Central memory CD8-positive, alpha-beta T cell (primary cell): ENCODE measurements around the gene NCOA6.

ENCODE experiments used
- ATAC-seq: fragments of 150-1000 bp; cut with Tn5 transposase; replicated peaks from 2 replicates; pipeline ENCODE4 v1.10.0; 2022; ENCODE audit warnings: mild to moderate bottlenecking, moderate FRiP score, moderate number of reproducible peaks; ENCODE audit not compliant: poor library complexity, severe bottlenecking; ENCODE audit errors: extremely low read depth
- DNase-seq, 2 donors: peaks; one replicate each; pipeline ENCODE4 v3.0.0; 2021; ENCODE audit warnings: low spot score in 2 of 2
- H3K27ac Mint-ChIP-seq: one replicate; pipeline ENCODE4 v1.8.0; 2022; ENCODE audit warnings: low read depth, mild to moderate bottlenecking, moderate library complexity, mixed read lengths
- H3K27me3 Mint-ChIP-seq: one replicate; pipeline ENCODE4 v1.8.0; 2022; ENCODE audit warnings: mixed read lengths
- H3K36me3 Mint-ChIP-seq: one replicate; pipeline ENCODE4 v1.8.0; 2022; ENCODE audit warnings: mild to moderate bottlenecking, moderate library complexity, mixed read lengths; ENCODE audit not compliant: insufficient read depth
- H3K4me1 Mint-ChIP-seq: one replicate; pipeline ENCODE4 v1.8.0; 2022; ENCODE audit warnings: mixed read lengths
- H3K4me3 Mint-ChIP-seq: one replicate; pipeline ENCODE4 v1.8.0; 2022; ENCODE audit warnings: mild to moderate bottlenecking, moderate library complexity, mixed read lengths
- H3K9me3 Mint-ChIP-seq: one replicate; pipeline ENCODE4 v1.8.0; 2022; ENCODE audit warnings: mixed read lengths

NCOA6 gene

GRCh38 chr20:34703061-34703423, 122.4 kb downstream of the NCOA6 start:
- DNase-seq, result no peak
- Mint-ChIP-seq H3K27ac (peak overlapping the region; percentile 100), H3K27me3 (no peaks in the 10 kb centered on the region), H3K9me3 (no peaks in the 10 kb centered on the region), H3K4me1 (peaks cover 20% of the 10 kb centered on the region), H3K36me3 (peaks cover 30% of the 10 kb centered on the region), H3K4me3 (peak overlapping the region; percentile 96)
- ATAC-seq, result no peak

- H3K4me1 Mint-ChIP-seq, result peaks cover 20% of the 10 kb centered on the region
- DNase-seq, result no peak
- H3K36me3 Mint-ChIP-seq, result peaks cover 25% of the 10 kb centered on the region
- no peaks in the 10 kb centered on the region for H3K27me3 Mint-ChIP-seq
- H3K4me3 Mint-ChIP-seq, result peak overlapping the region; percentile 45
- no peak overlapping the region for H3K27ac Mint-ChIP-seq
- no peak for ATAC-seq
- no peaks in the 10 kb centered on the region for H3K9me3 Mint-ChIP-seq
These were observed 123.9 kb downstream of the NCOA6 start for GRCh38 chr20:34701405-34702085.

DNA sequence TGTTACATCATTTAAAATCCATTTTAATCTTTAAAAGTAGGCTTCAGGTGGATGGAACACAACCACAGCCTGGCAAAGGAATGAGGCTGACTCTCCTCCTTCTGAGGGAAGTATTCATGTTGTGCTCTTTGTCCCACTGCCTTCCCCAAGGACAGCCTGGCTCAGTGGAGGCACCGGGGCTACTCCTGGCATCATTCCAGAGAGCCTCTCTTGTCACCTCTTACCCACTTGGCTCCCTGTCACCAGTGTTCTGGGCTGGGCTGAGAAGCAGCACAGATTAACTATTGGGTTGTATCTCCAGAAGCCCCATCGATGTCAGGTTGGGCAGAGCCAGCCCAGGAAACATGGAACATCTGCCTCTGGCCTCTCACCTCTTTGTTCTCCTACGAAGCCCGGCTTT, 132.0 kb downstream of the NCOA6 start:
- H3K36me3 Mint-ChIP-seq, result peaks cover 3% of the 10 kb centered on the region
- DNase-seq, result no peak
- no peaks in the 10 kb centered on the region for H3K9me3 Mint-ChIP-seq
- no peaks in the 10 kb centered on the region for H3K27me3 Mint-ChIP-seq
- no peak overlapping the region for H3K4me3 Mint-ChIP-seq
- H3K27ac Mint-ChIP-seq, result no peak overlapping the region
- ATAC-seq, result no peak
- no peaks in the 10 kb centered on the region for H3K4me1 Mint-ChIP-seq

DNA sequence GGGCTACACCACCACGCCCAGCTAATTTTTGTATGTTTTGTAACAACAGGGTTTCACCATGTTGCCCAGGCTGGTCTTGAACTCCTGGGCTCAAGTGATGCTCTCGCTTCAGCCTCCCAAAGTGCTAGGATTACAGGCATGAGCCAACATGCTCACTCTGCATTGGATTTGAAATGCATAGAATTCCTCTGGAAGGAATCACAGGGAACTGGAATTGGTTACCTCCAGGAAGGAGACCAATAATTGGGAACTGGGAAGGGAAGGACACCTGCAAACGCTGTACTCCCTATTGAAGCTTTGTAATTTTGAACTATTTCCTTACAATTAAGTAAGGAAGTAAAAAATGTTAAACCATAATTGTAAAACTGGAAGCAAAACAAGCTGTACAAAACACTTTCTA, 133.6 kb downstream of the NCOA6 start:
- H3K4me3 Mint-ChIP-seq, result no peak overlapping the region
- DNase-seq (no peak), ATAC-seq (no peak)
- no peaks in the 10 kb centered on the region for H3K4me1 Mint-ChIP-seq
- no peaks in the 10 kb centered on the region for H3K9me3 Mint-ChIP-seq
- H3K36me3 Mint-ChIP-seq, result peaks cover 3% of the 10 kb centered on the region
- no peak overlapping the region for H3K27ac Mint-ChIP-seq
- no peaks in the 10 kb centered on the region for H3K27me3 Mint-ChIP-seq

- no peaks in the 10 kb centered on the region for H3K9me3 Mint-ChIP-seq
- H3K4me3 Mint-ChIP-seq, result no peak overlapping the region
- H3K27me3 Mint-ChIP-seq, result no peaks in the 10 kb centered on the region
- H3K27ac Mint-ChIP-seq, result no peak overlapping the region
- no peaks in the 10 kb centered on the region for H3K4me1 Mint-ChIP-seq
- H3K36me3 Mint-ChIP-seq, result peaks cover 1% of the 10 kb centered on the region
- no peak for ATAC-seq
- DNase-seq, result no peak
These were observed 136.0 kb downstream of the NCOA6 start for GRCh38 chr20:34689486-34689885.

DNA sequence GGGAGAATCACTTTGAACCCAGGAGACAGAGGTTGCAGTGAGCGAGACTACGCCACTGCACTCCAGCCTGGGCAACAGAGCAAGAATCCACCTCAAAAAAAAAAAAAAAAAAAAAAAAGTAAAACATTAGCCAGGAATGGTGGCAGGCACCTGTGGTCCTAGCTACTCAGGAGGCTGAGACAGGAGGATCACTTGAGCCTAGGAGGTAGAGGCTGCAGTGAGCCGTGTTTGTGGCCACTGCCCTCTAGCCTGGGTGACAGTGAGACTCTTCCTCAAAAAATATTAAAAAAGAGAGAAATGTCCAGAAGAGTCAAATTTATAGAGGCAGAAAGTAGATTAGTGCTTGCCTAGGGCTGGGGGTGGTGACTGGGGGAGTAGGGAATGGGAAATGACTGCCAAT, 141.8 kb downstream of the NCOA6 start:
- Mint-ChIP-seq H3K4me3 (no peak overlapping the region), H3K27ac (no peak overlapping the region), H3K27me3 (no peaks in the 10 kb centered on the region), H3K36me3 (no peaks in the 10 kb centered on the region), H3K9me3 (no peaks in the 10 kb centered on the region), H3K4me1 (no peaks in the 10 kb centered on the region)
- ATAC-seq, result no peak
- no peak for DNase-seq

GRCh38 chr20:34680586-34681175, 144.8 kb downstream of the NCOA6 start:
- Mint-ChIP-seq H3K27ac (no peak overlapping the region), H3K27me3 (no peaks in the 10 kb centered on the region), H3K4me3 (no peak overlapping the region), H3K36me3 (peaks cover 3% of the 10 kb centered on the region), H3K4me1 (peaks cover 12% of the 10 kb centered on the region), H3K9me3 (no peaks in the 10 kb centered on the region)
- DNase-seq, result no peak
- ATAC-seq, result no peak

- Mint-ChIP-seq H3K27ac (peak within 1 kb of the TSS; percentile 95), H3K36me3 (peaks cover 3% of the 10 kb centered on the region), H3K27me3 (no peaks in the 10 kb centered on the region), H3K4me3 (peak within 1 kb of the TSS; percentile 95), H3K9me3 (no peaks in the 10 kb centered on the region), H3K4me1 (peaks cover 16% of the 10 kb centered on the region)
- peak; percentile 98 for ATAC-seq
- DNase-seq, result peak; percentile 90 to 95
These were observed 148.6 kb downstream of the NCOA6 start, which contains the start of gene PIGU for GRCh38 chr20:34676642-34677373. TSS of gene PIGU (minus strand) at chr20:34677092. CDS start at chr20:34677085, 7 bp downstream.

DNA sequence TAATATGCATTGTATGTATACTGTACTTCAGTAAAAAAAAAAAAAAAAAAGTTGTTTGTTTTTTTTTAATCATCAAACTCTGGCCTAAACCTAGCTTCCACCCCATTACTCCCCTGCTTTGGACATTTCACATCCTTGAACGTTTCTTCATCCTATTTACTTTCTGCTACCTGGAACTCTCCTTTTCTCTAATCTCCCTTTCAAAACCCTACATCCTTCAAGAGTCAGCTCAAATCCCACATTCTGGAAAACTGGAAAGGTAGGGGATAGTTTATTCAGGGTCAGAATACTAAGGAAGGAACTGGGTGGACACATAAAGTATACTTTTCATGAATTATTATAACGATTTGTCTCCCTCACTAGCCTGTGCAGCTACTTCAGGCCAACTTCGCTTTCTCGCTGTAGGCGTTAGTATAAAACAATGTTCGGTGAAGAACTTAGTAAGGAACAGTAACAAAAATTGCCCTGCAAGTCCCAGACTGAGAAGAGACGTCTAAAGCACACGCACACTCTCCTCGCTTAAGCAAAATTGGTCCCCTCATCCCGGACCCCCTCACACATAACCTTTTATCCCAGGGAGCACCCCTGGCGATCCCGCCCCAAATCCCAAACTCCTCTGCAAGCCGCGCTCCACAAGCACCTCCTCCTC, 149.3 kb downstream of the NCOA6 start:
- H3K27ac Mint-ChIP-seq, result peak overlapping the region; percentile 95
- no peaks in the 10 kb centered on the region for H3K27me3 Mint-ChIP-seq
- peaks cover 16% of the 10 kb centered on the region for H3K4me1 Mint-ChIP-seq
- ATAC-seq (no peak), DNase-seq (peak in 1 of 2 donors; percentile 14)
- H3K36me3 Mint-ChIP-seq, result peaks cover 3% of the 10 kb centered on the region
- no peaks in the 10 kb centered on the region for H3K9me3 Mint-ChIP-seq
- H3K4me3 Mint-ChIP-seq, result peak overlapping the region; percentile 95

DNA sequence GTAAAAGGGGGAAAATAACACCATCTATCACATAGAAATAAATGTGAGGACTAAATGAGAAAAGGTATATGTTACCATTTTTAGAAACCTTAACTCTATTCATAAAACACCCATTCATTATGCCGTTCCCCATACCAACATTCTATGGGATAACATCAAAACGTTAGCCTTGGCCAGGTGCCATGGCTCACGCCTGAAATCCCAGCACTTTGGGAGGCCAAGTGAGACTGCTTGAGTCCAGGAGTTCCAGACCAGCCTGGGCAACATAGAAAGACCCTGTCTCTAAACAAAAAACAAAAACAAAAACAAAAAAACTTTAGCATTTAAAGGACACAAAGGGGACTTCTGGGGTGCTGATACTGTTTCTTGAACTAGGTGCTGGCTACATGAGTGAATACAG, 149.9 kb downstream of the NCOA6 start:
- no peak overlapping the region for H3K27ac Mint-ChIP-seq
- DNase-seq, result no peak
- H3K36me3 Mint-ChIP-seq, result peaks cover 3% of the 10 kb centered on the region

GRCh38 chr20:34673412-34673811, 152.0 kb downstream of the NCOA6 start:
- no peaks in the 10 kb centered on the region for H3K9me3 Mint-ChIP-seq
- H3K4me3 Mint-ChIP-seq, result no peak overlapping the region
- ATAC-seq, result no peak
- peaks cover 3% of the 10 kb centered on the region for H3K36me3 Mint-ChIP-seq
- H3K27me3 Mint-ChIP-seq, result no peaks in the 10 kb centered on the region
- no peak for DNase-seq
- H3K4me1 Mint-ChIP-seq, result peaks cover 16% of the 10 kb centered on the region
- H3K27ac Mint-ChIP-seq, result no peak overlapping the region

More for the DNA sequence above, 149.9 kb downstream of the NCOA6 start:
- Mint-ChIP-seq H3K27me3 (no peaks in the 10 kb centered on the region), H3K4me3 (peak overlapping the region; percentile 95), H3K4me1 (peaks cover 16% of the 10 kb centered on the region), H3K9me3 (no peaks in the 10 kb centered on the region)
- no peak for ATAC-seq

DNA sequence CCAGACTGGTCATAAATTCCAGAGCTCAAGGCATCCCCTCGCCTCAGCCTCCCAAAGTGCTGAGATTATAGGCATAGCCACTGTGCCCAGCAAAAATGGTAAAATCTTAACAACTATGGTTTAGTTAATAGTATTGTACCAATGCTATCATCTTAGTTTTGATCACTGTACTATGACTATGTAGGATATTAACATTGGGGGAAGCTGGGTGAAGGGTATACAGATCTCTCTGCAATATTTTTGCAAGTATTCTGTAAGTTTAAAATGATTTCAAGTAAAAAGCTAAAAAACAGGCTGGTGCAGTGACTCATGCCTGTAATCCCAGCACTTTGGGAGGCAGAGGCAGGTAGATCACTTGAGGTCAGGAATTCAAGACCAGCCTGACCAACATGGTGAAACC, 156.4 kb downstream of the NCOA6 start:
- DNase-seq, result no peak
- Mint-ChIP-seq H3K27me3 (no peaks in the 10 kb centered on the region), H3K4me3 (no peak overlapping the region), H3K36me3 (peaks cover 4% of the 10 kb centered on the region), H3K4me1 (peaks cover 5% of the 10 kb centered on the region), H3K9me3 (no peaks in the 10 kb centered on the region), H3K27ac (no peak overlapping the region)
- ATAC-seq, result no peak
